ENCODE data around the gene TSPAN8.
"Not testable (repeated sequence)": the region's sequence is repeated elsewhere in the genome, so short reads cannot be mapped to it uniquely, and the experiment has no call there.

Gene TSPAN8

GRCh38 chr12:71164166-71164565 is 6.4 kb upstream of the TSPAN8 start:
- no peak for DNase-seq

- DNase-seq, result no peak
Measured at GRCh38 chr12:71162832-71163763, 5.3 kb upstream of the TSPAN8 start.

- DNase-seq, result no peak
Measured at GRCh38 chr12:71161591-71161990, 3.8 kb upstream of the TSPAN8 start.

- no peak for DNase-seq
Measured at GRCh38 chr12:71160585-71160984, 2.8 kb upstream of the TSPAN8 start.

- DNase-seq, result no peak
Measured at GRCh38 chr12:71159878-71160277, 2.1 kb upstream of the TSPAN8 start.

- DNase-seq, result no peak
Measured at GRCh38 chr12:71159264-71159663, 1.5 kb upstream of the TSPAN8 start.

GRCh38 chr12:71158361-71158882 is 623 bp upstream of the TSPAN8 start:
- no peak for DNase-seq

GRCh38 chr12:71155225-71155624 is 2.6 kb downstream of the TSPAN8 start:
- no peak for DNase-seq

- DNase-seq, result no peak
Measured at GRCh38 chr12:71152851-71153250, 4.9 kb downstream of the TSPAN8 start.

- not testable (repeated sequence) for DNase-seq
Measured at GRCh38 chr12:71150041-71150440, 7.8 kb downstream of the TSPAN8 start.

GRCh38 chr12:71144682-71145081 is 13.1 kb downstream of the TSPAN8 start:
- DNase-seq, result no peak

GRCh38 chr12:71142956-71143355 is 14.8 kb downstream of the TSPAN8 start:
- no peak for DNase-seq

GRCh38 chr12:71142016-71142415 is 15.8 kb downstream of the TSPAN8 start:
- no peak for DNase-seq

- DNase-seq, result no peak
Measured at GRCh38 chr12:71141378-71141926, 16.3 kb downstream of the TSPAN8 start.

- DNase-seq, result no peak
Measured at GRCh38 chr12:71139153-71139735, 18.6 kb downstream of the TSPAN8 start.

GRCh38 chr12:71138011-71138410 is 19.8 kb downstream of the TSPAN8 start:
- no peak for DNase-seq

GRCh38 chr12:71135812-71136176 is 22.0 kb downstream of the TSPAN8 start:
- DNase-seq, result no peak

GRCh38 chr12:71135077-71135811 is 22.6 kb downstream of the TSPAN8 start:
- no peak for DNase-seq

GRCh38 chr12:71134405-71134804 is 23.4 kb downstream of the TSPAN8 start:
- DNase-seq, result no peak

GRCh38 chr12:71130521-71131069 is 27.2 kb downstream of the TSPAN8 start:
- DNase-seq, result no peak

- DNase-seq, result no peak
Measured at GRCh38 chr12:71129364-71129763, 28.4 kb downstream of the TSPAN8 start.

- peak; percentile 73 for DNase-seq
Measured at GRCh38 chr12:71128191-71128788, 29.5 kb downstream of the TSPAN8 start.
